HepG2 (cell line): ENCODE data around the gene CDC42BPG. TPM values are rescaled to one million over a fixed set of nuclear protein-coding genes. Genes with fewer than 3 reads are reported as not detected.

Experiments used
- CBX5 ChIP-seq: sonication (generic); formaldehyde crosslinking; IDR thresholded peaks from 2 replicates; pipeline ENCODE4 v1.4.0; 2020; ENCODE audit warnings: missing genetic modification reagents, borderline replicate concordance
- CENPT ChIP-seq: sonication (generic); formaldehyde crosslinking; IDR thresholded peaks from 2 replicates; pipeline ENCODE4 v1.8.0; 2022; ENCODE audit warnings: low read depth, mild to moderate bottlenecking, moderate library complexity, missing genetic modification reagents
- ETV5 ChIP-seq: IDR thresholded peaks from 2 replicates; pipeline ENCODE4 v1.6.1; 2018; ENCODE audit warnings: missing biosample characterization, missing genetic modification reagents, inconsistent platforms, borderline replicate concordance
- FOSL2 ChIP-seq: sonication (generic); formaldehyde crosslinking; IDR thresholded peaks from 2 replicates; pipeline ENCODE4 v1.4.0; 2020; ENCODE audit warnings: missing genetic modification reagents
- GATAD2A ChIP-seq: IDR thresholded peaks from 2 replicates; pipeline ENCODE4 v1.6.1; 2016
- HNF4A ChIP-seq: sonication (generic); formaldehyde crosslinking; IDR thresholded peaks from 2 replicates; pipeline ENCODE4 v1.4.0; 2020; ENCODE audit warnings: missing genetic modification reagents
- HNRNPH1 ChIP-seq: fragments of 200-400 bp; formaldehyde crosslinking; optimal IDR thresholded peaks from 2 replicates; pipeline ENCODE3; 2017; ENCODE audit warnings: mild to moderate bottlenecking, low read depth, low read length
- MEIS1 ChIP-seq: sonication (generic); formaldehyde crosslinking; IDR thresholded peaks from 2 replicates; pipeline ENCODE4 v1.9.0; 2021; ENCODE audit warnings: mild to moderate bottlenecking, missing genetic modification reagents, moderate library complexity, borderline replicate concordance
- NFRKB ChIP-seq: fragments of 450-650 bp; IDR thresholded peaks from 2 replicates; pipeline ENCODE4 v1.6.1; 2017
- PREB ChIP-seq: sonication (generic); formaldehyde crosslinking; IDR thresholded peaks from 2 replicates; pipeline ENCODE4 v1.4.0; 2020; ENCODE audit warnings: missing genetic modification reagents
- PRPF4 ChIP-seq: fragments of 200-400 bp; formaldehyde crosslinking; IDR thresholded peaks from 2 replicates; pipeline ENCODE4 v1.6.1; 2016; ENCODE audit warnings: low read length, low read depth; ENCODE audit not compliant: poor library complexity, severe bottlenecking
- RAD21 ChIP-seq: fragments of 450-650 bp; formaldehyde crosslinking; IDR thresholded peaks from 2 replicates; pipeline ENCODE4 v1.5.0; 2020; ENCODE audit warnings: mild to moderate bottlenecking
- RFX1 ChIP-seq: fragments of 450-650 bp; IDR thresholded peaks from 2 replicates; pipeline ENCODE4 v1.6.1; 2017
- RFX5 ChIP-seq: IDR thresholded peaks from 2 replicates; pipeline ENCODE4 v1.6.1; 2011; ENCODE audit warnings: low read depth, low read length, improper control_type of control experiment
- TBX2 ChIP-seq: sonication (generic); formaldehyde crosslinking; IDR thresholded peaks from 2 replicates; pipeline ENCODE4 v1.5.0; 2020; ENCODE audit warnings: missing genetic modification reagents, mild to moderate bottlenecking, borderline replicate concordance
- TCF7 ChIP-seq: sonication (generic); IDR thresholded peaks from 2 replicates; pipeline ENCODE4 v1.6.1; 2016; ENCODE audit warnings: antibody characterized with exemption, low read depth
- ZFP36L2 ChIP-seq: sonication (generic); formaldehyde crosslinking; IDR thresholded peaks from 2 replicates; pipeline ENCODE4 v1.4.0; 2020; ENCODE audit warnings: missing genetic modification reagents
- ZNF263 ChIP-seq: sonication (generic); formaldehyde crosslinking; IDR thresholded peaks from 2 replicates; pipeline ENCODE4 v1.4.0; 2020; ENCODE audit warnings: missing genetic modification reagents
- ZNF510 ChIP-seq: sonication (generic); formaldehyde crosslinking; IDR thresholded peaks from 2 replicates; pipeline ENCODE4 v1.4.0; 2020; ENCODE audit warnings: low read depth, mild to moderate bottlenecking, missing genetic modification reagents
- ZNF558 ChIP-seq: sonication (generic); formaldehyde crosslinking; IDR thresholded peaks from 2 replicates; pipeline ENCODE4 v1.9.0; 2022; ENCODE audit warnings: mild to moderate bottlenecking, missing genetic modification reagents, borderline replicate concordance
- ZNF713 ChIP-seq: sonication (generic); formaldehyde crosslinking; IDR thresholded peaks from 2 replicates; pipeline ENCODE4 v1.4.0; 2020; ENCODE audit warnings: mild to moderate bottlenecking, missing genetic modification reagents
- polyA plus RNA-seq, 8 experiments: library from polyadenylated mRNA; depleted of rRNA in 3 of 8; stranded (reverse) in 7 of 8; unstranded in 1 of 8; fragments of >200 nt; fragmentation: Illumina TruSeq in 4 of 8; extraction: Trizol in 4 of 8; gene quantifications; 2 replicates each; pipeline versions ENCODE4 v1.2.1 to v1.2.3, GENCODE V29; 2011 to 2016; ENCODE audit warnings: low read depth in 4 of 8, missing spikeins in 1 of 8, mixed read lengths in 1 of 8; ENCODE audit not compliant: insufficient read depth in 1 of 8
- total RNA-seq, 5 experiments: library from RNA; depleted of rRNA; stranded (reverse); fragments of >200 nt; fragmentation: Illumina TruSeq; extraction: Trizol; gene quantifications; 2 replicates each; pipeline ENCODE4 v1.2.3, GENCODE V29; 2016; ENCODE audit warnings: low read depth in 1 of 5
- TF ChIP-seq, protein P1 (sequence below): sonication (generic); formaldehyde crosslinking; IDR thresholded peaks from 2 replicates; pipeline ENCODE4 v1.5.1; 2020; ENCODE audit warnings: mild to moderate bottlenecking, moderate library complexity, missing genetic modification reagents
- TF ChIP-seq, protein P2 (sequence below): sonication (generic); formaldehyde crosslinking; IDR thresholded peaks from 2 replicates; pipeline ENCODE4 v1.9.0; 2021; ENCODE audit warnings: missing genetic modification reagents, borderline replicate concordance
- TF ChIP-seq, protein P3 (sequence below): IDR thresholded peaks from 2 replicates; pipeline ENCODE4 v1.6.1; 2016; ENCODE audit warnings: missing compliant biosample characterization, missing genetic modification reagents, borderline replicate concordance

Gene CDC42BPG
- total and polyA plus RNA-seq, 2 of the 13 experiments (the other 11 are each of a cell fraction or from before 2014, with no cell fraction given), result 0.55 to 1.4 TPM

GRCh38 chr11:64887757-64888405 is 43.4 kb upstream of the CDC42BPG start (continued):
- TF ChIP-seq ZNF558, result no peak
- no peak for TF ChIP-seq ZFP36L2
- TF ChIP-seq NFRKB, result no peak
- no peak for TF ChIP-seq ZNF713
- no peak for TF ChIP-seq PRPF4
- peak; percentile 44; the same call in 1 of the 2 replicates for TF ChIP-seq TBX2 (CRISPR knock-in tag)
- TF ChIP-seq, protein P1, sequence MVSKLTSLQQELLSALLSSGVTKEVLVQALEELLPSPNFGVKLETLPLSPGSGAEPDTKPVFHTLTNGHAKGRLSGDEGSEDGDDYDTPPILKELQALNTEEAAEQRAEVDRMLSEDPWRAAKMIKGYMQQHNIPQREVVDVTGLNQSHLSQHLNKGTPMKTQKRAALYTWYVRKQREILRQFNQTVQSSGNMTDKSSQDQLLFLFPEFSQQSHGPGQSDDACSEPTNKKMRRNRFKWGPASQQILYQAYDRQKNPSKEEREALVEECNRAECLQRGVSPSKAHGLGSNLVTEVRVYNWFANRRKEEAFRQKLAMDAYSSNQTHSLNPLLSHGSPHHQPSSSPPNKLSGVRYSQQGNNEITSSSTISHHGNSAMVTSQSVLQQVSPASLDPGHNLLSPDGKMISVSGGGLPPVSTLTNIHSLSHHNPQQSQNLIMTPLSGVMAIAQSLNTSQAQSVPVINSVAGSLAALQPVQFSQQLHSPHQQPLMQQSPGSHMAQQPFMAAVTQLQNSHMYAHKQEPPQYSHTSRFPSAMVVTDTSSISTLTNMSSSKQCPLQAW, result peak; percentile 82
- no peak for TF ChIP-seq MEIS1
- TF ChIP-seq GATAD2A (CRISPR knock-in tag), result no peak; the same call in none of the 2 replicates
- TF ChIP-seq RAD21, result peak; percentile 66
- TF ChIP-seq, protein P2, sequence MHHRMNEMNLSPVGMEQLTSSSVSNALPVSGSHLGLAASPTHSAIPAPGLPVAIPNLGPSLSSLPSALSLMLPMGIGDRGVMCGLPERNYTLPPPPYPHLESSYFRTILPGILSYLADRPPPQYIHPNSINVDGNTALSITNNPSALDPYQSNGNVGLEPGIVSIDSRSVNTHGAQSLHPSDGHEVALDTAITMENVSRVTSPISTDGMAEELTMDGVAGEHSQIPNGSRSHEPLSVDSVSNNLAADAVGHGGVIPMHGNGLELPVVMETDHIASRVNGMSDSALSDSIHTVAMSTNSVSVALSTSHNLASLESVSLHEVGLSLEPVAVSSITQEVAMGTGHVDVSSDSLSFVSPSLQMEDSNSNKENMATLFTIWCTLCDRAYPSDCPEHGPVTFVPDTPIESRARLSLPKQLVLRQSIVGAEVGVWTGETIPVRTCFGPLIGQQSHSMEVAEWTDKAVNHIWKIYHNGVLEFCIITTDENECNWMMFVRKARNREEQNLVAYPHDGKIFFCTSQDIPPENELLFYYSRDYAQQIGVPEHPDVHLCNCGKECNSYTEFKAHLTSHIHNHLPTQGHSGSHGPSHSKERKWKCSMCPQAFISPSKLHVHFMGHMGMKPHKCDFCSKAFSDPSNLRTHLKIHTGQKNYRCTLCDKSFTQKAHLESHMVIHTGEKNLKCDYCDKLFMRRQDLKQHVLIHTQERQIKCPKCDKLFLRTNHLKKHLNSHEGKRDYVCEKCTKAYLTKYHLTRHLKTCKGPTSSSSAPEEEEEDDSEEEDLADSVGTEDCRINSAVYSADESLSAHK (CRISPR knock-in tag), result no peak
- TF ChIP-seq CENPT (CRISPR knock-in tag), result 0 out of 2 replicates have a peak, but pooled peaks have one; percentile 50
- TF ChIP-seq HNRNPH1, result no peak
- peak; percentile 27; the same call in 1 of the 2 replicates for TF ChIP-seq ZNF263 (CRISPR knock-in tag)
- TF ChIP-seq RFX1, result no peak
- TF ChIP-seq, protein P3, sequence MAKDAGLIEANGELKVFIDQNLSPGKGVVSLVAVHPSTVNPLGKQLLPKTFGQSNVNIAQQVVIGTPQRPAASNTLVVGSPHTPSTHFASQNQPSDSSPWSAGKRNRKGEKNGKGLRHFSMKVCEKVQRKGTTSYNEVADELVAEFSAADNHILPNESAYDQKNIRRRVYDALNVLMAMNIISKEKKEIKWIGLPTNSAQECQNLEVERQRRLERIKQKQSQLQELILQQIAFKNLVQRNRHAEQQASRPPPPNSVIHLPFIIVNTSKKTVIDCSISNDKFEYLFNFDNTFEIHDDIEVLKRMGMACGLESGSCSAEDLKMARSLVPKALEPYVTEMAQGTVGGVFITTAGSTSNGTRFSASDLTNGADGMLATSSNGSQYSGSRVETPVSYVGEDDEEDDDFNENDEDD, result no peak; the same call in 1 of the 2 replicates
- TF ChIP-seq FOSL2 (CRISPR knock-in tag), result peak; percentile 36; the same call in 1 of the 2 replicates
- TF ChIP-seq CBX5 (CRISPR knock-in tag), result no peak; the same call in 1 of the 2 replicates
- TF ChIP-seq ETV5 (CRISPR knock-in tag), result no peak; the same call in none of the 2 replicates
- no peak for TF ChIP-seq RFX5
- no peak for TF ChIP-seq ZNF510
- TF ChIP-seq PREB (CRISPR knock-in tag), result 0 out of 2 replicates have a peak, but pooled peaks have one; percentile 70
- TF ChIP-seq HNF4A (CRISPR knock-in tag), result 0 out of 2 replicates have a peak, but pooled peaks have one; percentile 28
- TF ChIP-seq TCF7, result no peak
